ENCODE measurements around the gene DUS2.

DNA sequence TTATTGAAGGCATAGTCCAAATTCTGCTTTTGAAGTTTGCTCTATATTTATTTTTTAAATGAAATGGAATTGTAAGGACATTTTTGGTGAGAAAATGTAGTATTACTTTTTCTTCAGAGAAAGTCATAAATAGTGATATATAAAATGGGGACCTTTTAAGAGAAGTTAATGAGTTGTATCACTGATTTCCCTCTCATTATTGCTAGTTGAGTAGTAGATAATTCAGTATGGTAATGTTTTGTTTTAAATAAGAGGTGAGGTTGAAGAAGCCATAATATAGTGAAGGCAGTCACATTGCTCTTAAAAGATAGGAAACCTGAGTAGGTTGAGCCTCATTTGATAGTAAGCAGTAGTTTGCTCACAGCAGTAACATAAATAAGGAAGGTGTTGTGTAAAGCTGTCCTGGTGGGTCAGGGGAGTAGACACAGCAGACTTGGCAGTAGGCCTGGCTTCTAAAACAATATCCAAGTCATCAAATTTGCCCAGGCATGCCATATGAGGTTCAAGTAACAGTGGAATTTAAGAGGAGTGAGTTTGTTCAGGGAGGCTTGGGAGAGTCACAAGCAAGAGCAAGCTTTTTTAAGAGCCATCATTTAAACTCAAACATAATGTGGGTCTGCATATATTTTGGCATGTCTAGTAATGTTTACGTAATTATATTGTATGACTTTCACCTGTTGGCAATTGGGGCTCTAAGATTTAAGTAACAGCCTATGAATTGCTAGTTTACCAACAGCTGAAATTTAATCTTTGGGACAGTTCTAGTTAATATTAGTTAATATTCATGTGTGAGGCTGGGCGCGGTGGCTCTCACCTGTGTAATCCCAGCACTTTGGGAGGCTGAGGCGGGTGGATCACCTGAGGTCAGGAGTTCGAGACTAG, 68.5 kb downstream of the DUS2 start:
- TF ChIP-seq, protein P1, sequence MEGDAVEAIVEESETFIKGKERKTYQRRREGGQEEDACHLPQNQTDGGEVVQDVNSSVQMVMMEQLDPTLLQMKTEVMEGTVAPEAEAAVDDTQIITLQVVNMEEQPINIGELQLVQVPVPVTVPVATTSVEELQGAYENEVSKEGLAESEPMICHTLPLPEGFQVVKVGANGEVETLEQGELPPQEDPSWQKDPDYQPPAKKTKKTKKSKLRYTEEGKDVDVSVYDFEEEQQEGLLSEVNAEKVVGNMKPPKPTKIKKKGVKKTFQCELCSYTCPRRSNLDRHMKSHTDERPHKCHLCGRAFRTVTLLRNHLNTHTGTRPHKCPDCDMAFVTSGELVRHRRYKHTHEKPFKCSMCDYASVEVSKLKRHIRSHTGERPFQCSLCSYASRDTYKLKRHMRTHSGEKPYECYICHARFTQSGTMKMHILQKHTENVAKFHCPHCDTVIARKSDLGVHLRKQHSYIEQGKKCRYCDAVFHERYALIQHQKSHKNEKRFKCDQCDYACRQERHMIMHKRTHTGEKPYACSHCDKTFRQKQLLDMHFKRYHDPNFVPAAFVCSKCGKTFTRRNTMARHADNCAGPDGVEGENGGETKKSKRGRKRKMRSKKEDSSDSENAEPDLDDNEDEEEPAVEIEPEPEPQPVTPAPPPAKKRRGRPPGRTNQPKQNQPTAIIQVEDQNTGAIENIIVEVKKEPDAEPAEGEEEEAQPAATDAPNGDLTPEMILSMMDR (tag by site-specific recombination; IDR thresholded peaks at IDR 0.05): no peak
- TF ChIP-seq ZNF596 (tag by site-specific recombination; IDR thresholded peaks at IDR 0.05): 0 out of 2 replicates have a peak, but pooled peaks have one; percentile 36
- no peak for TF ChIP-seq ZBTB1 (tag by site-specific recombination; IDR thresholded peaks at IDR 0.05)
- no peak for TF ChIP-seq MYNN (tag by site-specific recombination; IDR thresholded peaks at IDR 0.05; ENCODE audit: borderline replicate concordance)
- no peak for TF ChIP-seq ZNF560 (tag by site-specific recombination; IDR thresholded peaks at IDR 0.05; ENCODE audit: borderline replicate concordance)
- peak; percentile 74; the same call in 1 of the 2 replicates for TF ChIP-seq TRIM28 (IDR thresholded peaks at IDR 0.05; ENCODE audit: borderline replicate concordance, low read length)
- peak; percentile 99 for TF ChIP-seq WT1 (tag by site-specific recombination; IDR thresholded peaks at IDR 0.05)
- no peak for TF ChIP-seq ZNF302 (tag by site-specific recombination; IDR thresholded peaks at IDR 0.05; ENCODE audit: low read depth)
- peak; percentile 38; the same call in 1 of the 2 replicates for TF ChIP-seq ZNF629 (tag by site-specific recombination; IDR thresholded peaks at IDR 0.05)
- TF ChIP-seq REPIN1 (tag by site-specific recombination; IDR thresholded peaks at IDR 0.05; ENCODE audit: low read depth): no peak
- TF ChIP-seq TCF7L2 (IDR thresholded peaks at IDR 0.05; ENCODE audit: borderline replicate concordance, low read depth, low read length): no peak
- 0 out of 2 replicates have a peak, but pooled peaks have one; percentile 19 for TF ChIP-seq ZNF2 (tag by site-specific recombination; IDR thresholded peaks at IDR 0.05)
